Forelimb muscle (tissue), 1 donor: Measurements from ENCODE around the gene TEX52. TPM values are rescaled to one million over a fixed set of nuclear protein-coding genes. Genes with fewer than 3 reads are reported as not detected.

ENCODE experiments used
- polyA plus RNA-seq: library from polyadenylated mRNA; unstranded; fragments of 120-200 nt; gene quantifications from one replicate; pipeline ENCODE4 v1.2.1, GENCODE V29; 2013; ENCODE audit not compliant: insufficient read length

Gene TEX52
- polyA plus RNA-seq, 1 donor: 1.2 TPM

Other genes with a start within 250 kb of the TEX52 start
- gene FKBP4, start 62.1 kb downstream of the TEX52 start, polyA plus RNA-seq: 41.5 TPM
- 32.6 TPM for gene ITFG2, start 44.4 kb downstream of the TEX52 start, polyA plus RNA-seq
- gene NRIP2, start 22.0 kb downstream of the TEX52 start, polyA plus RNA-seq: 6.2 TPM
- gene FOXM1, start 20.1 kb upstream of the TEX52 start, polyA plus RNA-seq: 13.7 TPM
- gene RHNO1, start 20.2 kb upstream of the TEX52 start, polyA plus RNA-seq: 21.3 TPM
- gene TULP3, start 33.9 kb upstream of the TEX52 start, polyA plus RNA-seq: 24.1 TPM
- gene TEAD4, start 102.4 kb upstream of the TEX52 start, polyA plus RNA-seq: 99.9 TPM
- 112 TPM for gene TSPAN9, start 220.3 kb upstream of the TEX52 start, polyA plus RNA-seq